ENCODE results near the gene BAG2.

The BAG2 gene

DNA sequence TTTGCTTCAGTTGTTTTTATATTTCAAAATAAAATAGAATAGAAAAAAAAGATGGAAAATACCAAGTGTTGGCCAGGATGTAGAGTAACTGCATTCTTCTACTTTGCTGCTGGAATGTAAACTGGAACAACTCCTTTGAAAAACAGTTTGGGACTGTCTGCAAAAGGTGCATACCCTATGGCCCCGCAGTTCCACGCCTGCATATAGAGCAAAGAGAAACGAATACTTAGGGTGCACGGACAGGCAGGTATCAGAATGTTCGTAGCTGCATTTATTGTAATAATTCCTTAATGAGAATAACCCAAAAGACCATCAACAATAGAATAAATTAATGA is 50.6 kb downstream of the BAG2 start:
- FAIRE-seq = no peak

GRCh38 chr6:57224769-57225515 is 52.8 kb downstream of the BAG2 start:
- FAIRE-seq = no peak

- FAIRE-seq = no peak
These were observed 54.1 kb downstream of the BAG2 start for GRCh38 chr6:57226221-57226620.

Measured in endometrium (tissue), 2 donors.